Measurements from ENCODE around the gene TLE6.

DNA sequence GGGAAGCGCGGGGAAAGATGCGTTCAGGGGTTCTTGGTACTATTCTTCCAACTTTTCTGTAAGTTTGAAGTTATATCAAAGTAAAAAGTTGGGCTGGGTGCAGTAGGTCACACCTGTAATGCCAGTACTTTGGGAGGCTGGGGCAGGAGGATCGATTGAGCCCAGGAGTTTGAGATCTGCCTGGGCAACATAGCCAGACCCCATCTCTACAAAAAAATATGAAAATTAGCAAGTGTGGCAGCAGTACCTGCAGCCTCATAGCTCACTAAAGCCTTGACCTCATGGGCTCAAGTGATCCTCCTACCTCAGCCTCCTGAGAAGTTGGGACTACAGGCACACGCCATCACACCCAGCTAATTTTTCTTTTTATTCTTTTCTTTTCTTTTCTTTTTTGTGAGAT, 20.2 kb upstream of the TLE6 start:
- TF ChIP-seq HOXA7 (CRISPR knock-in tag; IDR thresholded peaks at IDR 0.05) (no peak), PHF8 (IDR thresholded peaks at IDR 0.05; ENCODE audit: borderline replicate concordance, low read depth) (no peak), POLR2A (IDR thresholded peaks at IDR 0.05; ENCODE audit: low read length) (no peak)
- TF ChIP-seq, protein P1, sequence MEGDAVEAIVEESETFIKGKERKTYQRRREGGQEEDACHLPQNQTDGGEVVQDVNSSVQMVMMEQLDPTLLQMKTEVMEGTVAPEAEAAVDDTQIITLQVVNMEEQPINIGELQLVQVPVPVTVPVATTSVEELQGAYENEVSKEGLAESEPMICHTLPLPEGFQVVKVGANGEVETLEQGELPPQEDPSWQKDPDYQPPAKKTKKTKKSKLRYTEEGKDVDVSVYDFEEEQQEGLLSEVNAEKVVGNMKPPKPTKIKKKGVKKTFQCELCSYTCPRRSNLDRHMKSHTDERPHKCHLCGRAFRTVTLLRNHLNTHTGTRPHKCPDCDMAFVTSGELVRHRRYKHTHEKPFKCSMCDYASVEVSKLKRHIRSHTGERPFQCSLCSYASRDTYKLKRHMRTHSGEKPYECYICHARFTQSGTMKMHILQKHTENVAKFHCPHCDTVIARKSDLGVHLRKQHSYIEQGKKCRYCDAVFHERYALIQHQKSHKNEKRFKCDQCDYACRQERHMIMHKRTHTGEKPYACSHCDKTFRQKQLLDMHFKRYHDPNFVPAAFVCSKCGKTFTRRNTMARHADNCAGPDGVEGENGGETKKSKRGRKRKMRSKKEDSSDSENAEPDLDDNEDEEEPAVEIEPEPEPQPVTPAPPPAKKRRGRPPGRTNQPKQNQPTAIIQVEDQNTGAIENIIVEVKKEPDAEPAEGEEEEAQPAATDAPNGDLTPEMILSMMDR (IDR thresholded peaks at IDR 0.05) = no peak
- TF ChIP-seq, protein P2, sequence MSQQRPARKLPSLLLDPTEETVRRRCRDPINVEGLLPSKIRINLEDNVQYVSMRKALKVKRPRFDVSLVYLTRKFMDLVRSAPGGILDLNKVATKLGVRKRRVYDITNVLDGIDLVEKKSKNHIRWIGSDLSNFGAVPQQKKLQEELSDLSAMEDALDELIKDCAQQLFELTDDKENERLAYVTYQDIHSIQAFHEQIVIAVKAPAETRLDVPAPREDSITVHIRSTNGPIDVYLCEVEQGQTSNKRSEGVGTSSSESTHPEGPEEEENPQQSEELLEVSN (IDR thresholded peaks at IDR 0.05; ENCODE audit: borderline replicate concordance, low read depth) = no peak
- TF ChIP-seq, protein P3, sequence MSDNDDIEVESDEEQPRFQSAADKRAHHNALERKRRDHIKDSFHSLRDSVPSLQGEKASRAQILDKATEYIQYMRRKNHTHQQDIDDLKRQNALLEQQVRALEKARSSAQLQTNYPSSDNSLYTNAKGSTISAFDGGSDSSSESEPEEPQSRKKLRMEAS (IDR thresholded peaks at IDR 0.05) = no peak
- TF ChIP-seq, protein P4, sequence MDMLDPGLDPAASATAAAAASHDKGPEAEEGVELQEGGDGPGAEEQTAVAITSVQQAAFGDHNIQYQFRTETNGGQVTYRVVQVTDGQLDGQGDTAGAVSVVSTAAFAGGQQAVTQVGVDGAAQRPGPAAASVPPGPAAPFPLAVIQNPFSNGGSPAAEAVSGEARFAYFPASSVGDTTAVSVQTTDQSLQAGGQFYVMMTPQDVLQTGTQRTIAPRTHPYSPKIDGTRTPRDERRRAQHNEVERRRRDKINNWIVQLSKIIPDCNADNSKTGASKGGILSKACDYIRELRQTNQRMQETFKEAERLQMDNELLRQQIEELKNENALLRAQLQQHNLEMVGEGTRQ (IDR thresholded peaks at IDR 0.05) = no peak
